NCI-H2227 (cell line): ENCODE results near the gene OR2A25.
"Not testable (repeated sequence)": the region's sequence is repeated elsewhere in the genome, so short reads cannot be mapped to it uniquely, and the experiment has no call there.

ENCODE experiments used
- DNase-seq: peaks from one replicate; lab custom pipeline; 2025; ENCODE audit not compliant: unreplicated experiment; lab: John Stamatoyannopoulos, UW

OR2A25 gene

GRCh38 chr7:144069511-144069910, at the start of gene OR2A25:
Gene OR2A25 (plus strand): TSS chr7:144069811. CDS start chr7:144074220, 4,409 bp downstream.
- no peak for DNase-seq

- no peak for DNase-seq
These were observed 49.3 kb upstream of the OR2A25 start for GRCh38 chr7:144020340-144020739.

GRCh38 chr7:144022169-144022568, 47.4 kb upstream of the OR2A25 start:
- no peak for DNase-seq

- DNase-seq, result no peak
These were observed 46.3 kb upstream of the OR2A25 start for GRCh38 chr7:144023171-144023827.

- DNase-seq, result no peak
These were observed 45.4 kb upstream of the OR2A25 start for GRCh38 chr7:144024213-144024612.

- no peak for DNase-seq
These were observed 43.3 kb upstream of the OR2A25 start for GRCh38 chr7:144026203-144026883.

- no peak for DNase-seq
These were observed 42.5 kb upstream of the OR2A25 start for GRCh38 chr7:144027070-144027469.

- DNase-seq, result no peak
These were observed 41.6 kb upstream of the OR2A25 start for GRCh38 chr7:144027974-144028373.

GRCh38 chr7:144028547-144028946, 41.1 kb upstream of the OR2A25 start:
- no peak for DNase-seq

GRCh38 chr7:144032516-144032915, 37.1 kb upstream of the OR2A25 start:
- no peak for DNase-seq

GRCh38 chr7:144032985-144033709, 36.5 kb upstream of the OR2A25 start:
- DNase-seq, result no peak

- DNase-seq, result no peak
These were observed 34.2 kb upstream of the OR2A25 start for GRCh38 chr7:144035385-144035784.

GRCh38 chr7:144036302-144036885, 33.2 kb upstream of the OR2A25 start:
- DNase-seq, result no peak

- DNase-seq, result no peak
These were observed 32.1 kb upstream of the OR2A25 start for GRCh38 chr7:144037414-144038035.

- no peak for DNase-seq
These were observed 30.7 kb upstream of the OR2A25 start for GRCh38 chr7:144038887-144039286.

- no peak for DNase-seq
These were observed 21.0 kb upstream of the OR2A25 start, which contains the start of gene OR2A5 for GRCh38 chr7:144048648-144049047. Gene OR2A5 (plus strand): TSS chr7:144048948. CDS start chr7:144050402, 1,454 bp downstream.

- no peak for DNase-seq
These were observed 20.1 kb upstream of the OR2A25 start for GRCh38 chr7:144049491-144049890.

GRCh38 chr7:144050093-144050492, 19.5 kb upstream of the OR2A25 start:
- no peak for DNase-seq

GRCh38 chr7:144050884-144051283, 18.7 kb upstream of the OR2A25 start:
- DNase-seq, result not testable (repeated sequence)

GRCh38 chr7:144057954-144058353, 11.7 kb upstream of the OR2A25 start:
- DNase-seq, result no peak

GRCh38 chr7:144063710-144064109, 5.9 kb upstream of the OR2A25 start:
- no peak for DNase-seq
